ENCODE results near the gene C16orf46.

DNA sequence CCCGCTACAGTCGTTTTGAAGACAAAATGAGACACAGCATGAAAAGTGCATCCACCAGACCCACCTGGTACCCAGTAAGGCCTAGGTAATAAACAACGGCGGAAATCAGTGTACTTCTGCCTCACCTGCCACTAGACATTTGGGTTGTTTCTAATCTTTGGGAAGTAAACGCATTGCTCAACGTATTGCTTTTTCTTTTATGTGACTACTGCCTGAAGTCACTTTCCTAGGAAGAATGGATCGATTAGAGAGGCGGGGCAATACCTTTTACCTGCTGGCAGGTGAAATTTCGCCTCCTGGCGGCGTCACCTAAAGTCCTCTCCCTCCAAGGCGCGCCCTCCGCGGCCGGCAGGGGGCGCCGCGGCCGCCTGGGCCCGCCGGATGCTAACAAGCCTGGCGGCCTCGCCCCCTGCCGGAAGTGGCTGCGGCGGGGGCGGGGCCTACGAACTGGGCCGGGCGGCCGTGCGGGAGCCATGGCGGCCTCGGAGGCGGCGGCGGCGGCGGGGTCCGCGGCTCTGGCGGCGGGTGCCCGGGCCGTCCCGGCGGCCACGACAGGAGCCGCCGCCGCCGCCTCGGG lies 41.6 kb downstream of the C16orf46 start, which contains the start of gene ATMIN:
- TF ChIP-seq, protein P1, sequence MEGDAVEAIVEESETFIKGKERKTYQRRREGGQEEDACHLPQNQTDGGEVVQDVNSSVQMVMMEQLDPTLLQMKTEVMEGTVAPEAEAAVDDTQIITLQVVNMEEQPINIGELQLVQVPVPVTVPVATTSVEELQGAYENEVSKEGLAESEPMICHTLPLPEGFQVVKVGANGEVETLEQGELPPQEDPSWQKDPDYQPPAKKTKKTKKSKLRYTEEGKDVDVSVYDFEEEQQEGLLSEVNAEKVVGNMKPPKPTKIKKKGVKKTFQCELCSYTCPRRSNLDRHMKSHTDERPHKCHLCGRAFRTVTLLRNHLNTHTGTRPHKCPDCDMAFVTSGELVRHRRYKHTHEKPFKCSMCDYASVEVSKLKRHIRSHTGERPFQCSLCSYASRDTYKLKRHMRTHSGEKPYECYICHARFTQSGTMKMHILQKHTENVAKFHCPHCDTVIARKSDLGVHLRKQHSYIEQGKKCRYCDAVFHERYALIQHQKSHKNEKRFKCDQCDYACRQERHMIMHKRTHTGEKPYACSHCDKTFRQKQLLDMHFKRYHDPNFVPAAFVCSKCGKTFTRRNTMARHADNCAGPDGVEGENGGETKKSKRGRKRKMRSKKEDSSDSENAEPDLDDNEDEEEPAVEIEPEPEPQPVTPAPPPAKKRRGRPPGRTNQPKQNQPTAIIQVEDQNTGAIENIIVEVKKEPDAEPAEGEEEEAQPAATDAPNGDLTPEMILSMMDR (IDR thresholded peaks at IDR 0.05): peak; percentile 100
- TF ChIP-seq ZFX (IDR thresholded peaks at IDR 0.05; ENCODE audit: borderline replicate concordance): no peak
